ENCODE measurements around the gene TFPI2.
A peak's percentile ranks its signal among the peaks of the same experiment; 100 is the strongest.

Gene TFPI2

GRCh38 chr7:93895859-93896600, 5.5 kb upstream of the TFPI2 start:
- TF ChIP-seq CTCF (conservative IDR thresholded peaks at IDR 0.05; ENCODE audit: low read length): no peak
- DNase-seq (ENCODE audit: low read depth): no peak
- no peak overlapping the region for H3K4me3 ChIP-seq (ENCODE audit: low read length)

- TF ChIP-seq CTCF (conservative IDR thresholded peaks at IDR 0.05; ENCODE audit: low read length): no peak
- DNase-seq (ENCODE audit: low read depth): peak; percentile 35
- no peak overlapping the region for H3K4me3 ChIP-seq (ENCODE audit: low read length)
These were observed 4.5 kb upstream of the TFPI2 start for GRCh38 chr7:93894966-93895640.

- no peak for TF ChIP-seq CTCF (conservative IDR thresholded peaks at IDR 0.05; ENCODE audit: low read length)
- no peak overlapping the region for H3K4me3 ChIP-seq (ENCODE audit: low read length)
- DNase-seq (ENCODE audit: low read depth): no peak
These were observed 3.9 kb upstream of the TFPI2 start for GRCh38 chr7:93894426-93894825.

- 0 out of 2 replicates have a peak, but pooled peaks have one; percentile 0 for TF ChIP-seq CTCF (conservative IDR thresholded peaks at IDR 0.05; ENCODE audit: low read length)
- DNase-seq (ENCODE audit: low read depth): peak; percentile 55
- H3K4me3 ChIP-seq (ENCODE audit: low read length): peak overlapping the region; percentile 71
These were observed 501 bp downstream of the TFPI2 start for GRCh38 chr7:93890041-93890463.

- no peak overlapping the region for H3K4me3 ChIP-seq (ENCODE audit: low read length)
- no peak for TF ChIP-seq CTCF (conservative IDR thresholded peaks at IDR 0.05; ENCODE audit: low read length)
- peak; percentile 48 for DNase-seq (ENCODE audit: low read depth)
These were observed 1.3 kb downstream of the TFPI2 start for GRCh38 chr7:93889261-93889660.

- no peak for TF ChIP-seq CTCF (conservative IDR thresholded peaks at IDR 0.05; ENCODE audit: low read length)
- no peak overlapping the region for H3K4me3 ChIP-seq (ENCODE audit: low read length)
- no peak for DNase-seq (ENCODE audit: low read depth)
These were observed 6.0 kb downstream of the TFPI2 start for GRCh38 chr7:93884541-93884940.

- no peak overlapping the region for H3K4me3 ChIP-seq (ENCODE audit: low read length)
- no peak for TF ChIP-seq CTCF (conservative IDR thresholded peaks at IDR 0.05; ENCODE audit: low read length)
- no peak for DNase-seq (ENCODE audit: low read depth)
These were observed 6.6 kb downstream of the TFPI2 start for GRCh38 chr7:93883917-93884345.

Measured in AG10803 (cell line).